GM10248 (cell line): ENCODE data around the gene VCL.

ENCODE experiments used
- CTCF ChIA-PET: fragments of 300-600 bp; sonication (Branson Sonifier 250); formaldehyde crosslinking; extraction: SDS; loops from one replicate; lab custom pipeline; 2021; ENCODE audit warnings: antibody characterized with exemption; lab: Yijun Ruan, JAX
- POLR2A ChIA-PET: fragments of 350-650 bp; sonication (Branson Sonifier 250); formaldehyde crosslinking; extraction: SDS; loops from one replicate; lab custom pipeline; 2020; ENCODE audit warnings: antibody characterized with exemption; lab: Yijun Ruan, JAX
- DNase-seq: peaks from one replicate; pipeline ENCODE4 v3.0.0; 2012; ENCODE audit errors: extremely low spot score
- CTCF ChIP-seq: IDR thresholded peaks from 2 replicates; pipeline ENCODE4 v1.5.1; 2012; ENCODE audit warnings: mild to moderate bottlenecking, low read depth; ENCODE audit errors: extremely low read depth, missing control alignments, control extremely low read depth

VCL gene

DNA sequence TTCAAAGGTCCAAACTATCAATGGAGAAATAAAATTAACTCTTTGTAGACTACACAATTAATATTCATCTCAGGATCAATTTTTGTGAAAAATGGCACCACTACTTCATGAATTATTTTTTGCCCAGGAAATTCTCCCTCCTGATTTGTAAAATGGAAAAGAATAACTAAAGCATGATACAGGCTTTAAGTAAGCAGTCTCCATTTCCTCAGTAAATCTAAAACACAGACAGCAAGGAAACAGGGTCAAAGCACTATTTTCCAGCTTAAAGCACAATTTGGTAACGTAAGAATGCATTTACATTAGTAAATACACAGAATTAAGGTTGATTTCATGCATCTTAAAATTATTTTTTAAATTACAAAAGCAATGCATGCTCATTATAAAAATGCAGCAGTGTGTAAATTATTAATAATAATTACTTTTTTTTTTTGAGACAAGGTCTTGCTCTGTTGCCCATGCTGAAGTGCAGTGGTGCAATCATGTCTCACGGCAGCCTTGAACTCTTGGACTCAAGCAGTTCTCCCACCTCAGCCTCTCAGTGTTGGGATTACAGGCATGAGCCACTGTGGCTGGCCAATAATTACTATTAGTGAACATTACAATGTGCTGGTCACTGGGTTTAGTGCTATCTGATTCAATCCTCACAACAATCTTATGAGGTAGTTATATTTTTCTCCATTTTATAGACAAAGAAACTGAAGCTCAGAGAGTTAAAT lies 26.1 kb upstream of the VCL start:
- CTCF ChIA-PET: interaction anchor here (1.4 to 1.6 kb wide), 3 partner anchors 13 to 92 kb away, joined by 3 to 4 read pairs (median 3); no protein-coding TSS in a partner anchor

DNA sequence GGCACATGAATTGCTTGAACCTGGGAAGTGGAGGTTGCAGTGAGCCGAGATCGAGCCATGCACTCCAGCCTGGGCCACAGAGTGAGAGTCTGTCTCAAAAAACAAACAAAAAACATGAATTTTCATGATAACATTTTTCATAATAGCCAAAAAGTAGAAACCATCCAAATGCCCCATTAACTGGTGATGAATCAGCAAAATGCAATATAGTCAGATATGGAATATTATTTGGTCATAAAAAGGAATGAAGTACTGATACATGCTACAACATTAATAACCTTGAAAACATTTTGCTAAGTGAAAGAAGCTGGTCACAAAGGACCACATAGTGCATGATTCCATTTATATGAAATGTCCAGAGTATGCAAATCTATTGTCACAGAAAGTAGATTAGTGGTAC lies 24.5 kb upstream of the VCL start:
- no peak for DNase-seq
- ChIA-PET POLR2A (no interaction called here), CTCF (interaction anchor here (1.5 to 1.9 kb wide), 3 partner anchors 12 to 17 kb away, joined by 3 to 7 read pairs (median 3); no protein-coding TSS in a partner anchor)
- TF ChIP-seq CTCF: no peak

More for the DNA sequence above, 26.1 kb upstream of the VCL start:
- no peak for DNase-seq
- TF ChIP-seq CTCF: no peak
- POLR2A ChIA-PET: no interaction called here

DNA sequence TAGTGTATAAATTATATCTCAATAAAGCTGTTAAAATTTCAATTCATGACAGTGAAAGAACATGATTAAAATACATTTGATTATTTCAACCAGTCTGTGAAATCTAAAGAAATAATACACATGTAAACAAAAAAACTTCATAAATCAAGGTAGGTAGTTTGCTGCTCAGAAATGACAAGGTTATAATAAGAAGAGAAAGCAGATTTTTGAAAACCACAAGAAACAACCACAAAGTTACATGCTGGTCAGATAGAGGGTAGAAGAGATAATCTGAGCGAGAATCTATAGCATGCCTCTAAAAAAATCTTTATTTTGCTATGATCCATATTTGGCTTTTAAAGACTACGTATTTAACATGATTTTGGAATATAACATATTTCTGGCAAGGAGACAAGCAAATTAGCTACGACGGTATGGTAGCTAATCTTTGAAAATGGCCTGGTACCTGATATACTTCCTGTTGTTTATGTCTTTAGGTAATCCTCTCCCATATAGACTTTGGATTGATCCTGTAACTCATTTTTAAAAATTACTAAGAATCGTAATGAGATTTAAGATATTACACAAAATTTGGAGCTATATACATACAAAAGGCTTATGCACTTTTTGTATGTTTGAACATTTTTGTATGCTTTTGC lies 23.5 kb upstream of the VCL start:
- ChIA-PET CTCF (interaction anchor here (1.0 to 1.9 kb wide), 4 partner anchors 10 to 34 kb away, joined by 4 to 7 read pairs (median 6); no protein-coding TSS in a partner anchor), POLR2A (no interaction called here)
- DNase-seq: no peak
- no peak for TF ChIP-seq CTCF

DNA sequence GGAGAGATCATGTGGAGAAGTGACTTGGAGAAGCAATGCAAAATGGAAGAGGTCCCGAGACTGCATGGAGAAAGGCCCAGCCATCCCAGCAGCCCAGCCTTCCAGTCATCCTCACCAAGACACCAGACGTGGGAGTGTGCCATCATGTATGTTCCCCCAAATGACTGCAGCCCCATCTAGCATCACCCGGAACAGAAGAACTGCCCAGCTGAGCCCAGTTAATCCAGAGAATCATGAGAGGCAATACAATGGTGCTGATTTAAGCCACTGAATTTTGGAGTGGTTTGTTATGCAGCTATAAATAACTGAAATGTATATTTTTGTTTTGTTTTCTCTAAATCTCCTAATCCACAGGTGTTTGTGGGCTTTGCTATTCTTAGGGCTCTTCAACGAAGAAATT lies 22.5 kb upstream of the VCL start:
- POLR2A ChIA-PET: no interaction called here
- TF ChIP-seq CTCF: no peak
- no peak for DNase-seq
- CTCF ChIA-PET: interaction anchor here (1.0 to 1.6 kb wide), 3 partner anchors 11 to 35 kb away, joined by 4 to 7 read pairs (median 5); no protein-coding TSS in a partner anchor

DNA sequence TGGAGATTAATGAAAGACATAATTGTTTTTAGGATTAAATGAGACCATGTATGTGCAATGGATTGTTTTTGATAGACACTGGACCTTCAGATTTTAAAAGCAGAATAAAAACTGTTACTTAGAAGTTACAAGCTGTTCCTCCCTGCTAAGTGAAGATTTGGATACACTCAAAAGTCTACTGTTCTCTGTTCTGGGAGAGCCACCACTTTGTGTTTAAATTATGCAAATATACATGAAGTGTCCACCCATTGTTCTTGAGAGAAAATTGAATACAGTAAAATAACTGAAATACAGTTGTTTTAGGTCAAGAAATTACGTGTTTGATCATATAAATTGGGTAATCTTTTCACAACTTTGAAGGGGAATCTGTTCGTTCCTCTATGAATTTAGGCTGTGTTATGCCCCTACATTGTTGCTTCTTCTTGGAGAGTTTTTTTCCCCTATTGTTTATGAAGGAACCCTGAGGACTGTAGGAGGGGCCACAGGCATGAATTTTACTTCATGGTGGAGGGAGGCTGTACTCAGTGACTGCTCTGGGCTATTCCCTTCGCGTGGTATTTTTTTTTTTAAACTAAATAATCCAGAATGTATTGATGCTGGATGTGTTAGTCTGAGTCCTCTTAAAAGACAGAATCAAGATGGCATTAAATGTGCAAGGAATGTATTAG lies 18.6 kb upstream of the VCL start:
- POLR2A ChIA-PET: interaction anchor here (0.7 kb wide), 1 partner anchor 1131 kb away, joined by 6 read pairs; no protein-coding TSS in a partner anchor
- no peak for DNase-seq
- TF ChIP-seq CTCF: no peak
- CTCF ChIA-PET: interaction anchor here (1.6 kb wide), 1 partner anchor 12 kb away, joined by 4 read pairs; no protein-coding TSS in a partner anchor

DNA sequence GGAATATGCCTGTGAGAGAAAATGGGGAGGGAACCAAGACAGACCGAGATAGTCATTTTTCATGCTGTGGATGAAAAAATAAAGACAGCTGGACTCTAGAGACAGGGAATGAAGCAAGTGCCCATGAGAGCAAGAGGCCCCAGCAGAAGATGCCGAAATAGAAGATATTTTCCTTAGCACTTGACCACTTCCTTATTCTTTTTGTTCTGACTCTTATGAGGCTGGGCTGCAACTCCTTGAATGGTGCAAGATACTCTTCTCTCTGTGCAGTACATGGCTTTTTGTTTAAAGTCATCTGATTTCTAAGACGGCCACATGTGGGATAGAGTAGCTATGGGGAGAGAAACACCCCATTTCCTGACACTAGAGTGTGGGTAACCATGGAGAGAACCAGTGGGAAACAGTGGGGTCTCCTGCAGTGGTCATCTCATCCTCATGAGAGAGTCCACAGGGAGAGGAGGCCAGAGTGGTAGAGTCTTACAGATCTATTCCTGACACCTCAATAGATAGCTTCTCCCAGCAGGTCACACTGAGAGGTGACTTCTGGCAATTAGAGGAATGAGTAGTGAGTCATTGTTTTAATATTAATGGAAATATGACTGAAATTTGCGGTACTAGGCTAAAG lies 18.0 kb upstream of the VCL start:
- DNase-seq: no peak
- no peak for TF ChIP-seq CTCF
- POLR2A ChIA-PET: no interaction called here
- CTCF ChIA-PET: no interaction called here
